Measurements from ENCODE around the gene EFNA1. TPM values are rescaled to one million over a fixed set of nuclear protein-coding genes. Genes with fewer than 3 reads are reported as not detected.
A peak's percentile ranks its signal among the peaks of the same experiment; 100 is the strongest.

EFNA1 gene
- total RNA-seq (10 to 100 TPM in 5 of 7 donors, 1 to 10 TPM in 2; 8.0 to 19.4 (median 10.3) TPM), polyA plus RNA-seq (1 to 10 TPM; 3.7 to 8.0 (median 7.8) TPM)
- long read RNA-seq, donor 1, transcript EFNA1-202 (5 exons, 1,926 nt), result major isoform, 24 of 27 reads
- long read RNA-seq, donor 1, partial matches to known transcripts, result 0 of 27 reads
- long read RNA-seq, donor 1, other reads (novel, unspliced or antisense), result 0 of 27 reads
- long read RNA-seq, donor 2, transcript EFNA1-202 (5 exons, 1,926 nt), result major isoform, 22 of 23 reads
- long read RNA-seq, donor 2, partial matches to known transcripts, result 0 of 23 reads
- long read RNA-seq, donor 2, other reads (novel, unspliced or antisense), result 0 of 23 reads

- WGBS, 5 donors, result 0 to 1% (median 1%) methylated on average over 52 to 76 of the region's 76 CpGs
- Histone ChIP-seq H3K4me1 (peaks cover 29 to 63% (median 40%) of the 10 kb centered on the region in 6 donors), H3K4me3 (peak within 1 kb of the TSS; percentile 36 to 85 (median 62)), H3K27ac (peak within 1 kb of the TSS in 5 of 8 donors; percentile 42 to 70 (median 50)), H3K36me3 (peaks cover 0 to 5% (median 0%) of the 10 kb centered on the region in 6 donors), H3K27me3 (replicated peaks in 1 of 7) (peaks cover 0 to 63% (median 39%) of the 10 kb centered on the region in 7 donors), H3K9me3 (no peaks in the 10 kb centered on the region)
- TF ChIP-seq, protein P1, sequence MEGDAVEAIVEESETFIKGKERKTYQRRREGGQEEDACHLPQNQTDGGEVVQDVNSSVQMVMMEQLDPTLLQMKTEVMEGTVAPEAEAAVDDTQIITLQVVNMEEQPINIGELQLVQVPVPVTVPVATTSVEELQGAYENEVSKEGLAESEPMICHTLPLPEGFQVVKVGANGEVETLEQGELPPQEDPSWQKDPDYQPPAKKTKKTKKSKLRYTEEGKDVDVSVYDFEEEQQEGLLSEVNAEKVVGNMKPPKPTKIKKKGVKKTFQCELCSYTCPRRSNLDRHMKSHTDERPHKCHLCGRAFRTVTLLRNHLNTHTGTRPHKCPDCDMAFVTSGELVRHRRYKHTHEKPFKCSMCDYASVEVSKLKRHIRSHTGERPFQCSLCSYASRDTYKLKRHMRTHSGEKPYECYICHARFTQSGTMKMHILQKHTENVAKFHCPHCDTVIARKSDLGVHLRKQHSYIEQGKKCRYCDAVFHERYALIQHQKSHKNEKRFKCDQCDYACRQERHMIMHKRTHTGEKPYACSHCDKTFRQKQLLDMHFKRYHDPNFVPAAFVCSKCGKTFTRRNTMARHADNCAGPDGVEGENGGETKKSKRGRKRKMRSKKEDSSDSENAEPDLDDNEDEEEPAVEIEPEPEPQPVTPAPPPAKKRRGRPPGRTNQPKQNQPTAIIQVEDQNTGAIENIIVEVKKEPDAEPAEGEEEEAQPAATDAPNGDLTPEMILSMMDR (IDR thresholded peaks at IDR 0.05 in 8 of 11, conservative IDR thresholded peaks at IDR 0.05 in 3 of 11), result no peak
- TF ChIP-seq POLR2AphosphoS5 (IDR thresholded peaks at IDR 0.05), result peak in 2 of 3 donors; percentile 49 to 79
- DNase-seq, result peak; percentile 83
- intact Hi-C loops (cut with DNase I; ENCODE audit: low total_unique reads), result no loop called here
Observed at GRCh38 chr1:155127105-155127966, at the start of gene EFNA1. Gene EFNA1, plus strand, starts transcription at chr1:155127876. Its CDS starts 102 bp downstream, at chr1:155127978.

DNA sequence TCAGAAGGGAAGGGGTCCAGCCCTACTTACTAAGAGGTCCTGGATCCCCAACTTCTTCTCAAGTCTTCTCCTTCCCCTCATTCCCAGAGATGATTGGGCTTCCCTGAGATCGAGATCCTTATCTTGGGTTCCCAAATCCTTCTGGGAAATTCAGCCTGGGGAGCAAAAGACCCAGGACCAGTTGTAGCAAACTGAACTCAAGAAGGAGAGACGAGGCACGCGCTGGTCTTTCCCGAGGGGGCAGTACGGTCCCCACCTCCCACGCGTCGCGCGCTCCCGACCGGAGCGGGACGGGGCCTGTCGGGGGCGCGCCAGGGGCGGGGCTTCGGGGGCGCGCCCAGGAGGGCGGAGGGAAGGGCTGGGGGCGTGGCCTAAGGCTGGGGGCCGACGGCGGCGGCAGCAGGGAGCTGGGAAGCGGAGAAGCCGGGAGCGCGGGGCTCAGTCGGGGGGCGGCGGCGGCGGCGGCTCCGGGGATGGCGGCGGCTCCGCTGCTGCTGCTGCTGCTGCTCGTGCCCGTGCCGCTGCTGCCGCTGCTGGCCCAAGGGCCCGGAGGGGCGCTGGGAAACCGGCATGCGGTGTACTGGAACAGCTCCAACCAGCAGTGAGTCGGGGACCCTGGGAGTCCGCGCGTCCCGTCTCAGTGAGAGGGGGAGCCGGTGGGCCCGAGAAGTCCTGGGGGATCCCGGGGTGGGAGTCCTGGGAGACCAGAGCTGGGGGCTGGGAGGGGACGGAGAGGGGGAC is 49.0 kb upstream of the EFNA1 start, which contains the start of gene EFNA3:
Gene EFNA3 (plus strand): TSS at position 369 of the 741 bp plus-strand sequence. CDS start 105 bp downstream, at position 474.
- TF ChIP-seq, protein P1 (IDR thresholded peaks at IDR 0.05 in 8 of 11, conservative IDR thresholded peaks at IDR 0.05 in 3 of 11), result no peak
- TF ChIP-seq POLR2A (IDR thresholded peaks at IDR 0.05), result no peak
- no peak for TF ChIP-seq POLR2AphosphoS5 (IDR thresholded peaks at IDR 0.05)
- Histone ChIP-seq H3K36me3 (no peaks in the 10 kb centered on the region), H3K27ac (no peak within 1 kb of the TSS), H3K4me1 (peaks cover 38 to 61% (median 51%) of the 10 kb centered on the region in 6 donors), H3K27me3 (replicated peaks in 1 of 7) (peaks cover 24 to 58% (median 50%) of the 10 kb centered on the region in 7 donors), H3K9me3 (no peaks in the 10 kb centered on the region), H3K4me3 (peak within 1 kb of the TSS; percentile 11 to 68 (median 36))
- peak; percentile 87 for DNase-seq
- 2 to 4% (median 3%) methylated on average over 31 to 59 of the region's 59 CpGs for WGBS, 5 donors
- intact Hi-C loops (cut with DNase I; ENCODE audit: low total_unique reads), result no loop called here

- Histone ChIP-seq H3K27me3 (replicated peaks in 1 of 7) (peaks cover 24 to 63% (median 55%) of the 10 kb centered on the region in 7 donors), H3K4me3 (peak overlapping the region; percentile 11 to 68 (median 36)), H3K4me1 (peaks cover 41 to 61% (median 54%) of the 10 kb centered on the region in 6 donors), H3K9me3 (no peaks in the 10 kb centered on the region), H3K27ac (no peak overlapping the region), H3K36me3 (no peaks in the 10 kb centered on the region)
- WGBS, 5 donors, result 3 to 10% (median 5%) methylated on average over 4 to 10 of the region's 10 CpGs; no CpG with 5 or more reads in 1 of the 5 donors
- intact Hi-C loops (cut with DNase I; ENCODE audit: low total_unique reads), result no loop called here
- DNase-seq, result no peak
- no peak for TF ChIP-seq POLR2AphosphoS5 (IDR thresholded peaks at IDR 0.05)
- TF ChIP-seq POLR2A (IDR thresholded peaks at IDR 0.05), result no peak
- TF ChIP-seq, protein P1 (IDR thresholded peaks at IDR 0.05 in 8 of 11, conservative IDR thresholded peaks at IDR 0.05 in 3 of 11), result no peak
Observed at GRCh38 chr1:155079210-155079486, 48.5 kb upstream of the EFNA1 start.
